OCI-LY7 (cell line): ENCODE measurements around the gene INA. TPM values are rescaled to one million over a fixed set of nuclear protein-coding genes. Genes with fewer than 3 reads are reported as not detected.
"Not testable (repeated sequence)": the region's sequence is repeated elsewhere in the genome, so short reads cannot be mapped to it uniquely, and the experiment has no call there.

ENCODE experiments used
- BruUV-seq: library from RNA; stranded (reverse); fragments of 400-500 nt; replicated peaks from 2 replicates; lab custom pipeline; 2021; lab: Mats Ljungman, UMichigan
- CTCF ChIA-PET: fragments of 300-600 bp; sonication (Branson Sonifier 250); formaldehyde crosslinking; loops from one replicate; lab custom pipeline; 2022; ENCODE audit warnings: antibody characterized with exemption; ENCODE audit not compliant: unreplicated experiment; lab: Charles Lee
- POLR2A ChIA-PET: fragments of 300-600 bp; sonication (Branson Sonifier 250); formaldehyde crosslinking; loops from one replicate; lab custom pipeline; 2022; ENCODE audit warnings: antibody characterized with exemption; lab: Charles Lee
- DNase-seq: peaks from one replicate; pipeline ENCODE4 v3.0.0-alpha.2; 2015; ENCODE audit warnings: low spot score
- H2AFZ ChIP-seq: fragments of 200-600 bp; sonication (generic), shearing (Covaris generic); 2 replicates; pipeline ENCODE4 v1.6.1; 2014; ENCODE audit warnings: mild to moderate bottlenecking, antibody characterized with exemption, low read length, moderate library complexity
- H3K27ac ChIP-seq: fragments of 200-600 bp; sonication (generic); 2 replicates; pipeline ENCODE4 v1.5.1; 2014; ENCODE audit warnings: mixed run types, low read depth, mild to moderate bottlenecking, moderate library complexity, low read length, inconsistent platforms; ENCODE audit not compliant: poor library complexity, severe bottlenecking
- H3K36me3 ChIP-seq: fragments of 200-600 bp; sonication (generic); 2 replicates; pipeline ENCODE4 v1.6.1; 2014; ENCODE audit warnings: mild to moderate bottlenecking, antibody characterized with exemption, low read length, moderate library complexity, mixed read lengths; ENCODE audit not compliant: insufficient read depth
- H3K4me1 ChIP-seq: fragments of 200-600 bp; sonication (generic); 2 replicates; pipeline ENCODE4 v1.5.1; 2014; ENCODE audit warnings: mild to moderate bottlenecking, low read length; ENCODE audit not compliant: insufficient read depth, poor library complexity, severe bottlenecking
- H3K4me2 ChIP-seq: fragments of 200-600 bp; sonication (generic); 2 replicates; pipeline ENCODE4 v1.6.1; 2014; ENCODE audit warnings: mild to moderate bottlenecking, low read length
- H3K4me3 ChIP-seq: fragments of 200-600 bp; sonication (generic); 2 replicates; pipeline ENCODE4 v1.5.1; 2014; ENCODE audit warnings: mild to moderate bottlenecking, low read depth, low read length; ENCODE audit not compliant: poor library complexity, severe bottlenecking
- H3K79me2 ChIP-seq: fragments of 200-600 bp; sonication (generic); 2 replicates; pipeline ENCODE4 v1.6.1; 2016; ENCODE audit warnings: low read depth, mild to moderate bottlenecking, low read length, moderate library complexity, mixed read lengths; ENCODE audit not compliant: insufficient read depth
- H3K9me2 ChIP-seq: fragments of 200-600 bp; sonication (generic); 2 replicates; pipeline ENCODE4 v1.6.1; 2016; ENCODE audit warnings: mild to moderate bottlenecking, low read length, mixed read lengths; ENCODE audit not compliant: insufficient read depth
- H3K9me3 ChIP-seq: fragments of 200-600 bp; sonication (generic); 2 replicates; pipeline ENCODE4 v1.6.1; 2014; ENCODE audit warnings: mild to moderate bottlenecking, mixed run types, low read length, mixed read lengths
- H4K20me1 ChIP-seq: fragments of 200-600 bp; sonication (generic); 2 replicates; pipeline ENCODE4 v1.6.1; 2014; ENCODE audit warnings: mild to moderate bottlenecking, antibody characterized with exemption, low read length, moderate library complexity, mixed read lengths; ENCODE audit not compliant: insufficient read depth
- EZH2phosphoT487 ChIP-seq: fragments of 200-600 bp; sonication (generic); IDR thresholded peaks from 2 replicates; pipeline ENCODE4 v1.6.1; 2018; ENCODE audit warnings: low read depth, borderline replicate concordance, mild to moderate bottlenecking, mixed run types, antibody characterized with exemption, low read length, moderate library complexity, mixed read lengths
- intact Hi-C: fragments of 100-400 bp; cut with micrococcal nuclease; formaldehyde crosslinking; loops from one replicate; pipeline ENCODE4 v1.10.0; 2022; ENCODE audit not compliant: unreplicated experiment
- total RNA-seq, 2 experiments: library from RNA; depleted of rRNA in 1 of 2; stranded (reverse); fragments of >200 nt in 1 of 2; shearing (Covaris generic) in 1 of 2; gene quantifications; 2 replicates each; pipeline ENCODE4 v1.2.3, GENCODE V29; 2014 to 2022
- TF ChIP-seq, protein P1 (sequence below): fragments of 200-600 bp; sonication (generic); conservative IDR thresholded peaks from 2 replicates; pipeline ENCODE4 v1.5.1; 2014; ENCODE audit warnings: mild to moderate bottlenecking, antibody characterized with exemption, low read length, moderate library complexity, mixed read lengths

INA gene
- total RNA-seq, 2 experiments from 2014 or later: not detected

DNA sequence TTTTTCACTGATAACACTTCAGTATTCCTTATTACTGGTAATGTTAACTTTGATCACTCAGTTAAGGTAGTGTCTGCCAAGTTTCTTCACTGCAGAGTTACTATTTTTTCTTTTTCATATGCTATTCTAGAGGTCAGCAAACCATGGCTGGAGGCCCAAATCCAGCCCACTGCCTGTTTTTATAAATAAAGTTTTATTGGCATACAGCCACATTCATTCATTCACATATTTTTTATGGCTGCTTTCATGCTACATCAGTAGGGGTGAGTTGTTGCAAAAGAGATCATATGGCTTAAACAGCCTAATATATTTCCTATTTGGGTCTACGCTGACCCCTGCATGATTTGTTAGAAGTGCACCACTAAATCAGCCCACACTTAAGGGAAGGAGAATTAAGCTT, 20.3 kb upstream of the INA start:
- H3K4me1 ChIP-seq: no peaks in the 10 kb centered on the region
- no peak overlapping the region for H3K27ac ChIP-seq
- H3K4me3 ChIP-seq: no peak overlapping the region
- ChIA-PET POLR2A (interaction anchor here (0.6 kb wide), 1 partner anchor 1644 kb away, joined by 3 read pairs; no protein-coding TSS in a partner anchor), CTCF (no interaction called here)
- no peaks in the 10 kb centered on the region for H3K9me3 ChIP-seq
- no peak overlapping the region for H3K4me2 ChIP-seq
- no peak for DNase-seq
- intact Hi-C loops: no loop called here
- no TSS peak for BruUV-seq
- no peaks in the 10 kb centered on the region for H3K79me2 ChIP-seq
- no peaks in the 10 kb centered on the region for H4K20me1 ChIP-seq
- no peaks in the 10 kb centered on the region for H3K9me2 ChIP-seq
- no peaks in the 10 kb centered on the region for H3K36me3 ChIP-seq
- TF ChIP-seq, protein P1, sequence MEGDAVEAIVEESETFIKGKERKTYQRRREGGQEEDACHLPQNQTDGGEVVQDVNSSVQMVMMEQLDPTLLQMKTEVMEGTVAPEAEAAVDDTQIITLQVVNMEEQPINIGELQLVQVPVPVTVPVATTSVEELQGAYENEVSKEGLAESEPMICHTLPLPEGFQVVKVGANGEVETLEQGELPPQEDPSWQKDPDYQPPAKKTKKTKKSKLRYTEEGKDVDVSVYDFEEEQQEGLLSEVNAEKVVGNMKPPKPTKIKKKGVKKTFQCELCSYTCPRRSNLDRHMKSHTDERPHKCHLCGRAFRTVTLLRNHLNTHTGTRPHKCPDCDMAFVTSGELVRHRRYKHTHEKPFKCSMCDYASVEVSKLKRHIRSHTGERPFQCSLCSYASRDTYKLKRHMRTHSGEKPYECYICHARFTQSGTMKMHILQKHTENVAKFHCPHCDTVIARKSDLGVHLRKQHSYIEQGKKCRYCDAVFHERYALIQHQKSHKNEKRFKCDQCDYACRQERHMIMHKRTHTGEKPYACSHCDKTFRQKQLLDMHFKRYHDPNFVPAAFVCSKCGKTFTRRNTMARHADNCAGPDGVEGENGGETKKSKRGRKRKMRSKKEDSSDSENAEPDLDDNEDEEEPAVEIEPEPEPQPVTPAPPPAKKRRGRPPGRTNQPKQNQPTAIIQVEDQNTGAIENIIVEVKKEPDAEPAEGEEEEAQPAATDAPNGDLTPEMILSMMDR: no peak
- no peak for TF ChIP-seq EZH2phosphoT487
- H2AFZ ChIP-seq: no peak overlapping the region

- intact Hi-C loops: no loop called here
- Histone ChIP-seq H3K9me3 (no peaks in the 10 kb centered on the region), H3K36me3 (no peaks in the 10 kb centered on the region), H3K27ac (no peak overlapping the region), H3K4me2 (no peak overlapping the region), H2AFZ (no peak overlapping the region), H4K20me1 (no peaks in the 10 kb centered on the region), H3K4me3 (no peak overlapping the region), H3K79me2 (no peaks in the 10 kb centered on the region), H3K4me1 (no peaks in the 10 kb centered on the region), H3K9me2 (no peaks in the 10 kb centered on the region)
- DNase-seq: no peak
- ChIA-PET CTCF (no interaction called here), POLR2A (no interaction called here)
- TF ChIP-seq, protein P1: no peak
- TF ChIP-seq EZH2phosphoT487: no peak
- no TSS peak for BruUV-seq
Observed at GRCh38 chr10:103257812-103258211, 19.1 kb upstream of the INA start.

DNA sequence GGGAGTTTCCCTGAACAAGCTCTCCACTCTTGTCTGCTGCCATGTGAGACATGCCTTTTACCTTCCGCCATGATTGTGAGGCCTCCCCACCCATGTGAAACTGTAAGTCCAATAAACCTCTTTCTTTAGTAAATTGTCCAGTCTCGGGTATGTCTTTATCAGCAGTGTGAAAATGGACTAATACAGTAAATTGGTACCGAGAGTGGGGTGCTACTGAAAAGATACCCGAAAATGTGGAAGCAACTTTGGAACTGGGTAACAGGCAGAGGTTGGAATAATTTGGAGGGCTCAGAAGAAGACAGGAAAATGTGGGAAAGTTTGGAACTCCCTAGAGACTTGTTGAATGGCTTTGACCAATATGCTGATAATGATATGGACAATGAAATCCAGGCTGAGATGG, 18.0 kb upstream of the INA start:
- H3K4me2 ChIP-seq, H3K27ac ChIP-seq, H3K9me2 ChIP-seq, H3K4me3 ChIP-seq, H3K36me3 ChIP-seq, CTCF ChIA-PET, H3K79me2 ChIP-seq, H3K4me1 ChIP-seq, H4K20me1 ChIP-seq, BruUV-seq, DNase-seq, H3K9me3 ChIP-seq, H2AFZ ChIP-seq, intact Hi-C loops: not testable (repeated sequence)
- POLR2A ChIA-PET: interaction anchor here (0.6 kb wide), 1 partner anchor 94 kb away, joined by 5 read pairs; no protein-coding TSS in a partner anchor
